H1 (cell line): Measurements from ENCODE around the gene C12orf76. TPM values are rescaled to one million over a fixed set of nuclear protein-coding genes. Genes with fewer than 3 reads are reported as not detected.
A peak's percentile ranks its signal among the peaks of the same experiment; 100 is the strongest.

ENCODE experiments used
- CTCF ChIA-PET: fragments of 300-600 bp; sonication (Branson Sonifier 250); formaldehyde crosslinking; loops from one replicate; lab custom pipeline; 2021; ENCODE audit not compliant: partially characterized antibody; lab: Charles Lee
- POLR2A ChIA-PET: fragments of 300-600 bp; sonication (Branson Sonifier 250); formaldehyde crosslinking; loops from one replicate; lab custom pipeline; 2021; ENCODE audit warnings: inconsistent platforms; ENCODE audit not compliant: partially characterized antibody; lab: Charles Lee
- DNase-seq, 2 experiments: peaks; one replicate each; pipeline versions ENCODE4 v3.0.0 to v3.0.0-alpha.2; 2010 to 2022; ENCODE audit warnings: low spot score in 2 of 2, low read depth in 1 of 2, mixed read lengths in 1 of 2
- FAIRE-seq: peaks from 2 replicates; lab custom pipeline; 2011; peaks lifted over from hg19 to GRCh38; lab: Jason Lieb, UNC
- H2AFZ ChIP-seq: 2 replicates; pipeline ENCODE4 v1.8.1; 2012; ENCODE audit warnings: low read length, inconsistent platforms
- H2AK5ac ChIP-seq: 2 replicates; pipeline ENCODE4 v1.6.1; 2013; ENCODE audit warnings: low read depth, low read length
- H2BK120ac ChIP-seq: replicated peaks from 2 replicates; pipeline ENCODE3; 2013; ENCODE audit warnings: low read depth, low read length, inconsistent platforms
- H2BK12ac ChIP-seq: 2 replicates; pipeline ENCODE4 v1.6.1; 2013; ENCODE audit warnings: low read depth, low read length
- H2BK15ac ChIP-seq: 2 replicates; pipeline ENCODE4 v1.6.1; 2013; ENCODE audit warnings: low read length
- H2BK20ac ChIP-seq: 2 replicates; pipeline ENCODE4 v1.6.1; 2013; ENCODE audit warnings: low read length
- H2BK5ac ChIP-seq: 2 replicates; pipeline ENCODE4 v1.6.1; 2013; ENCODE audit warnings: low read depth, low read length
- H3K14ac ChIP-seq: 2 replicates; pipeline ENCODE4 v1.6.1; 2013; ENCODE audit warnings: inconsistent platforms; ENCODE audit not compliant: insufficient read length
- H3K18ac ChIP-seq: 2 replicates; pipeline ENCODE4 v1.6.1; 2013; ENCODE audit warnings: low read length; ENCODE audit errors: extremely low read depth
- H3K23ac ChIP-seq: 2 replicates; pipeline ENCODE4 v1.6.1; 2013; ENCODE audit warnings: inconsistent platforms; ENCODE audit not compliant: insufficient read length
- H3K23me2 ChIP-seq: 2 replicates; pipeline ENCODE4 v1.6.1; 2013; ENCODE audit warnings: low read depth, low read length
- H3K27ac ChIP-seq: 2 replicates; pipeline ENCODE4 v1.6.1; 2011; ENCODE audit warnings: low read depth, low read length, inconsistent platforms
- H3K27me3 ChIP-seq, 4 experiments: replicated peaks in 1 of 4; 1 replicate in 1 of 4; 2 replicates in 3 of 4; pipeline versions ENCODE4 v1.6.1 to v1.8.1; 2011 to 2013; ENCODE audit warnings: low read length in 3 of 4, mild to moderate bottlenecking in 3 of 4, inconsistent platforms in 2 of 4, mixed read lengths in 2 of 4, moderate library complexity in 1 of 4; ENCODE audit not compliant: control insufficient read depth in 3 of 4, insufficient read depth in 3 of 4; ENCODE audit errors: extremely low read depth in 1 of 4
- H3K36me3 ChIP-seq, 4 experiments: 2 replicates each; pipeline versions ENCODE4 v1.6.1 to v1.8.1; 2011 to 2013; ENCODE audit warnings: mild to moderate bottlenecking in 4 of 4, low read length in 3 of 4, moderate library complexity in 2 of 4, control low read depth in 1 of 4, inconsistent platforms in 1 of 4; ENCODE audit not compliant: insufficient read depth in 4 of 4, control insufficient read depth in 2 of 4
- H3K4ac ChIP-seq: replicated peaks from 2 replicates; pipeline ENCODE3; 2013; ENCODE audit warnings: low read length, low read depth, mixed read lengths, inconsistent platforms; ENCODE audit not compliant: insufficient read length
- H3K4me1 ChIP-seq, 4 experiments: replicated peaks in 1 of 4; 1 replicate in 1 of 4; 2 replicates in 3 of 4; pipeline versions ENCODE4 v1.6.1 to v1.8.1; 2011 to 2013; ENCODE audit warnings: low read length in 3 of 4, inconsistent platforms in 2 of 4, mixed read lengths in 1 of 4; ENCODE audit not compliant: insufficient read depth in 4 of 4, control insufficient read depth in 3 of 4
- H3K4me2 ChIP-seq, 2 experiments: 2 replicates each; pipeline versions ENCODE4 v1.6.1 to v1.8.1; 2011 to 2013; ENCODE audit warnings: low read depth in 2 of 2, low read length in 2 of 2, control low read depth in 1 of 2, inconsistent platforms in 1 of 2, mild to moderate bottlenecking in 1 of 2; ENCODE audit not compliant: insufficient read depth in 1 of 2
- H3K4me3 ChIP-seq, 4 experiments: fragments of 200-600, 300-600 bp in 1 of 4; sonication (generic), shearing (Covaris generic), sonication (Bioruptor Twin) in 1 of 4; 2 replicates each; pipeline versions ENCODE4 v1.5.1 to v1.8.1; 2011 to 2016; ENCODE audit warnings: low read length in 4 of 4, low read depth in 3 of 4, control low read depth in 2 of 4, inconsistent platforms in 2 of 4, mild to moderate bottlenecking in 2 of 4, mixed read lengths in 1 of 4, moderate library complexity in 1 of 4; ENCODE audit not compliant: insufficient read depth in 2 of 4; ENCODE audit errors: extremely low read depth in 1 of 4
- H3K56ac ChIP-seq: replicated peaks from 2 replicates; pipeline ENCODE3; 2013; ENCODE audit warnings: low read depth, mild to moderate bottlenecking, mixed read lengths, low read length, inconsistent platforms; ENCODE audit not compliant: insufficient read length
- H3K79me1 ChIP-seq: 2 replicates; pipeline ENCODE4 v1.6.1; 2013; ENCODE audit warnings: low read depth, low read length, control low read depth
- H3K79me2 ChIP-seq, 2 experiments: 2 replicates each; pipeline versions ENCODE4 v1.6.1 to v1.8.1; 2012 to 2013; ENCODE audit warnings: low read length in 2 of 2, mild to moderate bottlenecking in 2 of 2, inconsistent platforms in 1 of 2; ENCODE audit not compliant: insufficient read depth in 2 of 2, control insufficient read depth in 1 of 2
- H3K9ac ChIP-seq, 4 experiments: replicated peaks in 1 of 4; 1 replicate in 1 of 4; 2 replicates in 3 of 4; pipeline versions ENCODE4 v1.6.1 to v1.8.1; 2011 to 2013; ENCODE audit warnings: low read depth in 3 of 4, low read length in 3 of 4, control low read depth in 2 of 4, mild to moderate bottlenecking in 2 of 4, moderate library complexity in 2 of 4, inconsistent platforms in 1 of 4; ENCODE audit errors: extremely low read depth in 1 of 4
- H3K9me3 ChIP-seq, 2 experiments: 2 replicates each; pipeline versions ENCODE4 v1.6.1 to v1.8.1; 2012 to 2013; ENCODE audit warnings: mild to moderate bottlenecking in 2 of 2, moderate library complexity in 2 of 2, control low read depth in 1 of 2, inconsistent platforms in 1 of 2, low read depth in 1 of 2, low read length in 1 of 2, mixed read lengths in 1 of 2; ENCODE audit not compliant: insufficient read depth in 2 of 2
- H4K20me1 ChIP-seq, 2 experiments: replicated peaks in 1 of 2; 2 replicates each; pipeline versions ENCODE3 to v1.8.1; 2011 to 2013; ENCODE audit warnings: inconsistent platforms in 2 of 2, low read length in 2 of 2, mild to moderate bottlenecking in 1 of 2; ENCODE audit not compliant: insufficient read depth in 2 of 2, control insufficient read depth in 1 of 2
- H4K5ac ChIP-seq: 2 replicates; pipeline ENCODE4 v1.6.1; 2013; ENCODE audit warnings: low read length, low read depth, mixed read lengths, inconsistent platforms; ENCODE audit not compliant: insufficient read length
- H4K8ac ChIP-seq: 2 replicates; pipeline ENCODE4 v1.8.0; 2013; ENCODE audit warnings: mild to moderate bottlenecking, moderate library complexity, low read length, inconsistent platforms; ENCODE audit not compliant: insufficient read depth; ENCODE audit errors: extremely low read depth
- H4K91ac ChIP-seq: replicated peaks from 2 replicates; pipeline ENCODE3; 2013; ENCODE audit warnings: low read length, mixed read lengths, inconsistent platforms; ENCODE audit not compliant: insufficient read length
- ASH2L ChIP-seq: fragments of 200-600, 300-600 bp; sonication (generic); IDR thresholded peaks from one replicate; pipeline ENCODE4 v1.7.1; 2017; ENCODE audit warnings: low read length
- CHD1 ChIP-seq: IDR thresholded peaks from 2 replicates; pipeline ENCODE4 v1.6.1; 2012; ENCODE audit warnings: low read depth, low read length, improper control_type of control experiment
- KDM4A ChIP-seq: IDR thresholded peaks from one replicate; pipeline ENCODE4 v1.7.1; 2012; ENCODE audit warnings: low read depth, mild to moderate bottlenecking, moderate library complexity, low read length, inconsistent platforms; ENCODE audit not compliant: severe bottlenecking
- MAFK ChIP-seq: IDR thresholded peaks from 2 replicates; pipeline ENCODE4 v1.6.1; 2012; ENCODE audit warnings: low read depth, mild to moderate bottlenecking, improper control_type of control experiment, low read length
- NANOG ChIP-seq: IDR thresholded peaks from 2 replicates; pipeline ENCODE4 v1.6.1; 2011; ENCODE audit warnings: low read length, low read depth, mild to moderate bottlenecking, inconsistent platforms; ENCODE audit not compliant: insufficient read depth, poor library complexity, severe bottlenecking
- RNF2 ChIP-seq: fragments of 200-900, 300-1000 bp; sonication (generic); IDR thresholded peaks from 2 replicates; pipeline ENCODE4 v1.7.1; 2016; ENCODE audit warnings: borderline replicate concordance, low read depth, mild to moderate bottlenecking, antibody characterized with exemption, low read length; ENCODE audit not compliant: poor library complexity, severe bottlenecking; ENCODE audit errors: missing control alignments
- RXRA ChIP-seq: IDR thresholded peaks from 2 replicates; pipeline ENCODE4 v1.6.1; 2011; ENCODE audit warnings: low read depth, mild to moderate bottlenecking, low read length, moderate library complexity; ENCODE audit not compliant: insufficient read depth
- SIRT6 ChIP-seq: IDR thresholded peaks from one replicate; pipeline ENCODE4 v1.7.1; 2012; ENCODE audit warnings: low read length, inconsistent platforms
- SUZ12 ChIP-seq: fragments of 200-600 bp; sonication (generic); IDR thresholded peaks from 2 replicates; pipeline ENCODE4 v1.6.1; 2012; ENCODE audit warnings: mild to moderate bottlenecking, inconsistent platforms, low read length, moderate library complexity, mixed read lengths
- YY1 ChIP-seq: IDR thresholded peaks from 2 replicates; pipeline ENCODE4 v1.6.1; 2011; ENCODE audit warnings: low read depth, mild to moderate bottlenecking, low read length
- WGBS, 2 experiments: shearing (Covaris generic) in 1 of 2; methylation state at CpG; one replicate each; pipeline versions ENCODE4 v1.1.6 to v1.1.7; 2013 to 2015; ENCODE audit warnings: low lambda C conversion rate in 2 of 2, mixed read lengths in 2 of 2, inconsistent platforms in 1 of 2, low coverage in 1 of 2, missing lambda C conversion rate in 1 of 2; ENCODE audit not compliant: insufficient replicate concordance in 2 of 2, insufficient coverage in 1 of 2, insufficient read length in 1 of 2; ENCODE audit errors: extremely low coverage in 1 of 2, missing lambda C conversion rate in 1 of 2; 5-methylcytosine and 5-hydroxymethylcytosine counted together
- polyA plus RNA-seq, 7 experiments: library from polyadenylated mRNA; depleted of rRNA in 3 of 7; stranded (reverse) in 5 of 7; unstranded in 2 of 7; fragments of >200 nt in 5 of 7; fragments of 200-250 nt in 2 of 7; gene quantifications; 1 replicate in 5 of 7; 2 replicates in 1 of 7; 4 replicates in 1 of 7; pipeline versions ENCODE4 v1.2.1 to v1.2.3, GENCODE V29; 2011 to 2013; ENCODE audit warnings: missing spikeins in 2 of 7, mixed read lengths in 2 of 7
- total RNA-seq: library from RNA; stranded (reverse); fragmentation: NEBNext Ultra II Directional; extraction: Animal tissue kit (Norgen Biotek cat#: 25700); gene quantifications from 2 replicates; pipeline ENCODE4 v1.2.1, GENCODE V29; 2021
- TF ChIP-seq, protein P1 (sequence below): IDR thresholded peaks from 2 replicates; pipeline ENCODE4 v1.6.1; 2012; ENCODE audit warnings: inconsistent platforms

C12orf76 gene
- total and polyA plus RNA-seq, 2 of the 8 experiments (the other 6 are each of a cell fraction or from before 2014, with no cell fraction given), result 14.4 to 18.6 TPM

DNA sequence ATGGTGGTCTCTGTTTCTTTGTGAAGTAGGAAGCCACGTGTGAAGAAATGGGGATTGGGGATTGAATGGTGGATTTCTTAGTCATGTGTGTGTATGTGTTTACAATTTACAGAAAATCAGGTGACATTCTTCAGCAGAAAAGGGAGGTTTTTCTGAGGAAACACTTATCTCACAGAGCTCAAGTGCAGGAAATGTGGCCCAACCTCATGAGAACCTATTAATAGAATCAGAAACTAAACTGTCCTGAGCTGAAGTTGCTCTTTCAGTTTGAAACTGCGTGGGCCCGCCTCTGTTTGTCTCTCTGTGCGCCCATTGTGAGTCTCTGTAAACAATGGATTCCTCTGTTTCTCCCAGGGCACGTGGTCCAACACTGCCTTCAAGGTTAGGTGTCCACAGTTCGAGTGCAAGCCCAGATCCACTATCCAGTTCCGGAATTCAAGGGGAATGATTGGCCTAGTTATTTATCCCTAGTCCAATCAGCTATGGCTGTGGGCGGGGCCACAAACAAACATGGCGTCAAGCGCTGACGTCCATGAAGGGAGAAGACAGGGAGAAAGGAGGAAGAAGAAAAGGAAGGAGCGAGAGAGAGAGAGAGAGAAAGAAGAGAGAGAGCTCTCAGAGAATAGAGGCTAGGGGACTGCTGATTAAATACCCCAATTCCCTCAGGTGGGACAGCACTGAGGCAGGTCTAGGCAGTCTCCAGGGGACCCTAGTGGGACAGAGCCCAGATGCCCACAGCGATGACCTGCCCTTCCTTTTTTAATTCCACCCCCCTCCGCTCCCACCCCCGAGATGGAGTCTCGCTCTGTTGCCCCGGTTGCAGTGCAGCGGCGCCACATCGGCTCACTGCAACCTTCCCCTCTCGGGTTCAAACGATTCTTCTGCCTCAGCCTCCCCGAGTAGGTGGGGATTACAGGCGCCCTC is 31.4 kb upstream of the C12orf76 start:
- Histone ChIP-seq H3K23ac (no peak overlapping the region), H3K4me3 (no peak overlapping the region), H3K4me1 (no peaks in the 10 kb centered on the region), H3K4me2 (no peak overlapping the region), H3K79me1 (no peaks in the 10 kb centered on the region), H3K14ac (no peak overlapping the region), H3K9me3 (no peaks in the 10 kb centered on the region), H4K8ac (no peak overlapping the region; the same call in 1 of the 2 replicates), H2BK12ac (no peak overlapping the region), H2AK5ac (no peak overlapping the region), H4K5ac (no peak overlapping the region), H2BK5ac (no peak overlapping the region), H3K23me2 (no peaks in the 10 kb centered on the region), H2BK15ac (no peak overlapping the region), H3K36me3 (no peaks in the 10 kb centered on the region), H3K27ac (no peak overlapping the region), H2AFZ (peak overlapping the region; percentile 98), H2BK20ac (no peak overlapping the region), H2BK120ac (no peak overlapping the region), H3K79me2 (no peaks in the 10 kb centered on the region), H4K91ac (no peak overlapping the region), H3K9ac (no peak overlapping the region), H3K4ac (no peak overlapping the region), H3K27me3 (no peaks in the 10 kb centered on the region), H3K18ac (no peak overlapping the region), H4K20me1 (no peaks in the 10 kb centered on the region), H3K56ac (no peak overlapping the region)
- DNase-seq, result no peak
- WGBS, 2 experiments, result 93% methylated on average over 24 of the region's 24 CpGs; no CpG with 5 or more reads in 1 of the 2 experiments
- ChIA-PET CTCF (interaction anchor here (0.6 to 1.9 kb wide), 4 partner anchors 13 to 232 kb away, joined by 3 to 5 read pairs (median 4); no protein-coding TSS in a partner anchor), POLR2A (interaction anchor here (0.9 kb wide), 1 partner anchor 292 kb away, joined by 3 read pairs; no protein-coding TSS in a partner anchor)
- no peak for FAIRE-seq
- no peak for TF ChIP-seq KDM4A
- no peak for TF ChIP-seq SIRT6
- no peak for TF ChIP-seq RNF2
- peak; percentile 75 for TF ChIP-seq YY1
- no peak for TF ChIP-seq ASH2L
- TF ChIP-seq MAFK, result no peak
- TF ChIP-seq, protein P1, sequence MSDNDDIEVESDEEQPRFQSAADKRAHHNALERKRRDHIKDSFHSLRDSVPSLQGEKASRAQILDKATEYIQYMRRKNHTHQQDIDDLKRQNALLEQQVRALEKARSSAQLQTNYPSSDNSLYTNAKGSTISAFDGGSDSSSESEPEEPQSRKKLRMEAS, result 0 out of 2 replicates have a peak, but pooled peaks have one; percentile 7
- TF ChIP-seq CHD1, result no peak
- TF ChIP-seq RXRA, result no peak
- TF ChIP-seq SUZ12, result no peak
- TF ChIP-seq NANOG, result no peak
